Vagina (tissue), 2 donors: ENCODE results near the gene FAM149B1. TPM values are rescaled to one million over a fixed set of nuclear protein-coding genes. Genes with fewer than 3 reads are reported as not detected.
A peak's percentile ranks its signal among the peaks of the same experiment; 100 is the strongest.

ENCODE experiments used
- DNase-seq, 2 donors: peaks; one replicate each; pipeline ENCODE4 v3.0.0-alpha.2; 2017; ENCODE audit errors: extremely low spot score in 2 of 2
- H3K27ac ChIP-seq: fragments of 200-600 bp; sonication (generic); one replicate; pipeline ENCODE4 v1.5.1; 2019
- H3K27me3 ChIP-seq: fragments of 200-600 bp; sonication (generic); one replicate; pipeline ENCODE4 v1.5.1; 2019
- H3K36me3 ChIP-seq, 2 donors: fragments of 200-600 bp; sonication (generic); one replicate each; pipeline ENCODE4 v1.5.1; 2017 to 2019
- H3K4me1 ChIP-seq: fragments of 200-600 bp; sonication (generic); one replicate; pipeline ENCODE4 v1.5.1; 2019
- H3K4me3 ChIP-seq, 2 donors: fragments of 200-600 bp; sonication (generic); 1 replicate in 1 of 2; 2 replicates in 1 of 2; pipeline ENCODE4 v1.5.1; 2016 to 2019
- H3K9me3 ChIP-seq: fragments of 200-600 bp; sonication (generic); one replicate; pipeline ENCODE4 v1.5.1; 2019
- CTCF ChIP-seq, 3 experiments: fragments of 450-650 bp in 2 of 3; fragments of 200-600 bp in 1 of 3; sonication (generic) in 1 of 3; IDR thresholded peaks; one replicate each; pipeline ENCODE4 v1.5.1; 2017 to 2019; ENCODE audit warnings: antibody characterized with exemption in 3 of 3, mild to moderate bottlenecking in 2 of 3, moderate library complexity in 2 of 3
- POLR2A ChIP-seq, 2 donors: fragments of 450-650 bp; IDR thresholded peaks; one replicate each; pipeline ENCODE4 v1.6.1; 2017; ENCODE audit warnings: antibody characterized with exemption in 2 of 2, mild to moderate bottlenecking in 2 of 2, moderate library complexity in 2 of 2
- POLR2AphosphoS5 ChIP-seq, 2 donors: sonication (generic); formaldehyde crosslinking; IDR thresholded peaks; one replicate each; pipeline ENCODE4 v1.9.0; 2017; ENCODE audit warnings: antibody characterized with exemption in 2 of 2, mild to moderate bottlenecking in 2 of 2, low read depth in 1 of 2; ENCODE audit not compliant: insufficient read depth in 1 of 2
- intact Hi-C: fragments of 100-400 bp; cut with DNase I; formaldehyde crosslinking; loops from one replicate; pipeline ENCODE4 v1.15.1; 2023
- small RNA-seq: library from RNA; depleted of rRNA; stranded (forward); fragments of <200 nt; gene quantifications from one replicate; pipeline ENCODE3, GENCODE V24; 2016
- total RNA-seq: library from RNA; depleted of rRNA; stranded (reverse); fragments of >200 nt; gene quantifications from one replicate; pipeline ENCODE4 v1.2.3, GENCODE V29; 2016

FAM149B1 gene
- total RNA-seq, 1 donor from 2014 or later, result 25.8 TPM

- DNase-seq, result no peak
- Histone ChIP-seq H3K4me3 (no peak overlapping the region), H3K36me3 (no peaks in the 10 kb centered on the region), H3K27me3 (no peaks in the 10 kb centered on the region), H3K4me1 (no peaks in the 10 kb centered on the region), H3K9me3 (no peaks in the 10 kb centered on the region), H3K27ac (no peak overlapping the region)
- TF ChIP-seq POLR2A (IDR thresholded peaks at IDR 0.05) (no peak), POLR2AphosphoS5 (IDR thresholded peaks at IDR 0.05; ENCODE audit: insufficient read depth in 1 of 2, low read depth in 1 of 2) (no peak), CTCF (IDR thresholded peaks at IDR 0.05) (no peak)
- intact Hi-C loops, result no loop called here
These were observed 96.5 kb downstream of the FAM149B1 start for GRCh38 chr10:73264423-73264822.

GRCh38 chr10:73281097-73281496 is 113.2 kb downstream of the FAM149B1 start:
- no peak for DNase-seq
- no peaks in the 10 kb centered on the region for H3K4me1 ChIP-seq
- no peaks in the 10 kb centered on the region for H3K27me3 ChIP-seq
- no peaks in the 10 kb centered on the region for H3K9me3 ChIP-seq
- no peaks in the 10 kb centered on the region for H3K36me3 ChIP-seq
- no peak overlapping the region for H3K27ac ChIP-seq
- H3K4me3 ChIP-seq, result no peak overlapping the region
- TF ChIP-seq CTCF (IDR thresholded peaks at IDR 0.05), result no peak
- TF ChIP-seq POLR2AphosphoS5 (IDR thresholded peaks at IDR 0.05; ENCODE audit: insufficient read depth in 1 of 2, low read depth in 1 of 2), result no peak
- no peak for TF ChIP-seq POLR2A (IDR thresholded peaks at IDR 0.05)
- intact Hi-C loops, result no loop called here

- no peak overlapping the region for H3K4me3 ChIP-seq
- no peak overlapping the region for H3K27ac ChIP-seq
- TF ChIP-seq POLR2AphosphoS5 (IDR thresholded peaks at IDR 0.05; ENCODE audit: insufficient read depth in 1 of 2, low read depth in 1 of 2), result no peak
- TF ChIP-seq POLR2A (IDR thresholded peaks at IDR 0.05), result no peak
- no peak for TF ChIP-seq CTCF (IDR thresholded peaks at IDR 0.05)
- no peak for DNase-seq
- no peaks in the 10 kb centered on the region for H3K9me3 ChIP-seq
- H3K27me3 ChIP-seq, result no peaks in the 10 kb centered on the region
- H3K4me1 ChIP-seq, result no peaks in the 10 kb centered on the region
- intact Hi-C loops, result no loop called here
- H3K36me3 ChIP-seq, result no peaks in the 10 kb centered on the region
These were observed 119.5 kb downstream of the FAM149B1 start for GRCh38 chr10:73287441-73287840.

GRCh38 chr10:73289958-73290357 is 122.0 kb downstream of the FAM149B1 start:
- Histone ChIP-seq H3K27me3 (no peaks in the 10 kb centered on the region), H3K36me3 (no peaks in the 10 kb centered on the region), H3K27ac (no peak overlapping the region), H3K4me3 (no peak overlapping the region), H3K4me1 (no peaks in the 10 kb centered on the region), H3K9me3 (no peaks in the 10 kb centered on the region)
- DNase-seq, result no peak
- TF ChIP-seq CTCF (IDR thresholded peaks at IDR 0.05) (no peak), POLR2AphosphoS5 (IDR thresholded peaks at IDR 0.05; ENCODE audit: insufficient read depth in 1 of 2, low read depth in 1 of 2) (no peak)
- intact Hi-C loops, result no loop called here

- H3K9me3 ChIP-seq, result no peaks in the 10 kb centered on the region
- intact Hi-C loops, result no loop called here
- DNase-seq, result no peak
- no peaks in the 10 kb centered on the region for H3K27me3 ChIP-seq
- H3K4me1 ChIP-seq, result no peaks in the 10 kb centered on the region
- no peaks in the 10 kb centered on the region for H3K36me3 ChIP-seq
- no peak overlapping the region for H3K27ac ChIP-seq
- no peak for TF ChIP-seq CTCF (IDR thresholded peaks at IDR 0.05)
- no peak overlapping the region for H3K4me3 ChIP-seq
These were observed 125.5 kb downstream of the FAM149B1 start for GRCh38 chr10:73293461-73293860.

Small RNAs within 50 kb of the gene (small RNA-seq; reads per million reads assigned to genes)
- gene RF00019 (not detected), gene RNU6-833P (not detected), gene SNORA11F (1.5 reads per million, percentile 42 among the genes with 10 or more reads in this experiment)

Other genes with a start within 250 kb of the FAM149B1 start
- not detected for gene PLA2G12B, start 213.3 kb upstream of the FAM149B1 start, total RNA-seq
- 12.5 TPM for gene P4HA1, start 71.3 kb upstream of the FAM149B1 start, total RNA-seq
- gene NUDT13, start 57.7 kb upstream of the FAM149B1 start, total RNA-seq, result 2.9 TPM
- gene ECD, start 111 bp upstream of the FAM149B1 start, total RNA-seq, result 26.5 TPM
- 16.2 TPM for gene DNAJC9, start 79.1 kb downstream of the FAM149B1 start, total RNA-seq
- gene MRPS16, start 84.5 kb downstream of the FAM149B1 start, total RNA-seq, result 31.9 TPM
- 1.5 TPM for gene CFAP70, start 190.7 kb downstream of the FAM149B1 start, total RNA-seq
- 90.1 TPM for gene ANXA7, start 245.9 kb downstream of the FAM149B1 start, total RNA-seq